ENCODE data around the gene CCDC187. TPM values are rescaled to one million over a fixed set of nuclear protein-coding genes. Genes with fewer than 3 reads are reported as not detected.

The CCDC187 gene
- total RNA-seq, 1 donor from 2014 or later = not detected

DNA sequence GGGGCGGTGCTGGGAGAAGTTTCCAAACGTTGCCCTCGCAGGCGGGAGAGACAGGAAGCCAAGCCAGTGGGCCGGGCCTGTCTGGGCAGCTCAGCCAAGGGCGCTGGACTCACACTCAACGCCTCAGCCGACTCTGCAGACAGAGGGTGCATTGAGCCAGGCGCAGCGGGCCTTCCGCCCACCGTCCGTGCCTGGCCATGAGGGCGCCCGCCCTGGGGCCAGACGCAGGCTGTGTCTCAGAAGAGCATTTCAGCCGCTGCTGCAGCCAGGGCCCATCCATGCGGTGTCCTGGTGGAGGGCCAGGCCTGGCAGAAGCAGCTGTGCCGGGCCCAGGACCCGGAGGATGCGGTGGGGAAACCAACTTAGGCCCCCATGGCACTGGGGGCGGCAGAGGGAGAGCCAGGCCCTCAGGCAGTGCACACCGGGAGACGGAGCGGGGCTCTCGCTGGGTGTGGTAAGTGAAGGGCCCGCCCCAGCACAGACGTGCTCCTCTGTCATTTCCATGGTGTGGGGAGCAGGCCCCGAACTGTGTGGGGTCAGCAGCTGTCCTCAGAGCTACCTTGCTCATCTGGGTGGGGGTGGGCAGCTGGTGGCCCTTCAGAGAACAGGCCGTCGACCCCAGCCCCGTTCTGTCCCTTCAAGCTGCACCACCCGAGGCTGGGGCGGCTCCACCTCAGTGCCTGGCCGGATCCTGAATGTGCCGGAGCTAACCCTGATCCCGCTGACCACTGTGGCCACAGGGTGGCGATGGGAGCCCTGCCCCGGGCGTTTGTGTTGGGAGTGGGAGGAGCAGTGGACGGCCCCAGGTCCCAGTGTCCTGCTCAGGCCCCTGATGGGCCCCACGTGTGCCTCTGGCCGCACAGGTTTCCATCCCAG lies 41.6 kb upstream of the CCDC187 start:
- no peak overlapping the region for H3K4me3 Mint-ChIP-seq
- peaks cover 28% of the 10 kb centered on the region for H3F3A ChIP-seq (ENCODE audit: low read depth)
- peaks cover 24% of the 10 kb centered on the region for H3K4me1 ChIP-seq
- no peaks in the 10 kb centered on the region for H3K36me3 ChIP-seq
- TF ChIP-seq, protein P1, sequence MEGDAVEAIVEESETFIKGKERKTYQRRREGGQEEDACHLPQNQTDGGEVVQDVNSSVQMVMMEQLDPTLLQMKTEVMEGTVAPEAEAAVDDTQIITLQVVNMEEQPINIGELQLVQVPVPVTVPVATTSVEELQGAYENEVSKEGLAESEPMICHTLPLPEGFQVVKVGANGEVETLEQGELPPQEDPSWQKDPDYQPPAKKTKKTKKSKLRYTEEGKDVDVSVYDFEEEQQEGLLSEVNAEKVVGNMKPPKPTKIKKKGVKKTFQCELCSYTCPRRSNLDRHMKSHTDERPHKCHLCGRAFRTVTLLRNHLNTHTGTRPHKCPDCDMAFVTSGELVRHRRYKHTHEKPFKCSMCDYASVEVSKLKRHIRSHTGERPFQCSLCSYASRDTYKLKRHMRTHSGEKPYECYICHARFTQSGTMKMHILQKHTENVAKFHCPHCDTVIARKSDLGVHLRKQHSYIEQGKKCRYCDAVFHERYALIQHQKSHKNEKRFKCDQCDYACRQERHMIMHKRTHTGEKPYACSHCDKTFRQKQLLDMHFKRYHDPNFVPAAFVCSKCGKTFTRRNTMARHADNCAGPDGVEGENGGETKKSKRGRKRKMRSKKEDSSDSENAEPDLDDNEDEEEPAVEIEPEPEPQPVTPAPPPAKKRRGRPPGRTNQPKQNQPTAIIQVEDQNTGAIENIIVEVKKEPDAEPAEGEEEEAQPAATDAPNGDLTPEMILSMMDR (IDR thresholded peaks at IDR 0.05) = peak; percentile 56
- TF ChIP-seq EZH2 (IDR thresholded peaks at IDR 0.05) (no peak), EZH2phosphoT487 (IDR thresholded peaks at IDR 0.05) (no peak)
- no peaks in the 10 kb centered on the region for H3K27me3 ChIP-seq
- H2AFZ ChIP-seq (replicated peaks) = no peak overlapping the region
- peaks cover 8% of the 10 kb centered on the region for H4K20me1 ChIP-seq (ENCODE audit: low read depth)
- H3K4me3 ChIP-seq = no peak overlapping the region
- no peaks in the 10 kb centered on the region for H3K79me2 ChIP-seq (ENCODE audit: low read depth)
- peak; percentile 81 for DNase-seq (ENCODE audit: low spot score)
- peak overlapping the region; percentile 22 for H3K4me2 ChIP-seq
- peaks cover 12% of the 10 kb centered on the region for H3K4me1 Mint-ChIP-seq
- H3K36me3 Mint-ChIP-seq = no peaks in the 10 kb centered on the region
- H3K27me3 Mint-ChIP-seq (ENCODE audit: insufficient read depth, low read depth) = peaks cover 6% of the 10 kb centered on the region
- H3K9me3 ChIP-seq (ENCODE audit: low read depth) = no peaks in the 10 kb centered on the region
- no peak overlapping the region for H3K27ac Mint-ChIP-seq
- H3K9ac ChIP-seq = peak overlapping the region; percentile 37
- no peak overlapping the region for H3K27ac ChIP-seq
- no peaks in the 10 kb centered on the region for H3K9me3 Mint-ChIP-seq

DNA sequence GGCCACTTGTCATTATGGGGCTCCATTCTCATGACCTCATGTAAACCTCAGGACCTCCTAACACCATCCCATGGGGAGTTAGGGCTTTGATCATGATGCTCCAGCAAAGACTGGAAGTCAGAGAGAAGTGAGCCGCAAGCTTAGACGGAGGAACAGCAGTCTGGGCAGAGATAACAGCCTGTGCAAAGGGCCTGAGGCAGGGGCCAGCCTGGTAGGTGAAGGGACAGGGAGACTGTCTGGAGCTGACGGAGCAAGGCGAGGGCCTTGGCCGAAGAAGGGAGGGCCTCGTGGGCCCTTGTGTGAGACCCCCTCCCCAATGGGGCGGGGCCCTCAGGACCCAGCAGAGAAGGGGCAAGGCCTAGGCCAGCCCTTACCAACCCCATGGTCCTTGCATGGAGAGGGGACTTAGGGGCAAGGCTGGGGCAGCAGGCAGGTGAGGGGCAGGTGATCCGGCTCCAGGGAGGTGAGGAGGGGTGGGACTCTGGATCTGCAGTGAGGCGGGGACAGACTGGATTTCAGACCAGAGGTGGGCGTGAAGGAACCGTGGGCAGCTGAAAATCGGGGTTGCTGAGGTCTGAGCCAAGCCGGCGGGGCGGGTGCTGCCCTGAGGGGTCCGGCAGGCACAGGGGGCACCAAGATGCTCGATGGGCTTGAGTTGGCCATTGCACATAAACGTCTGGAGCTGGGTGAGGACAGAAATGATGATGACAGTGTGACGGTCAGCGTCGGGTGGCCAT lies 40.8 kb upstream of the CCDC187 start:
- H3F3A ChIP-seq (ENCODE audit: low read depth) = peaks cover 28% of the 10 kb centered on the region
- H3K4me1 Mint-ChIP-seq = peaks cover 12% of the 10 kb centered on the region
- peaks cover 8% of the 10 kb centered on the region for H3K27me3 Mint-ChIP-seq (ENCODE audit: insufficient read depth, low read depth)
- no peak overlapping the region for H2AFZ ChIP-seq (replicated peaks)
- no peak overlapping the region for H3K4me3 ChIP-seq
- H3K27ac Mint-ChIP-seq = peak overlapping the region; percentile 4
- peak overlapping the region; percentile 46 for H3K4me3 Mint-ChIP-seq
- DNase-seq (ENCODE audit: low spot score) = no peak
- peaks cover 24% of the 10 kb centered on the region for H3K4me1 ChIP-seq
- H3K27ac ChIP-seq = no peak overlapping the region
- no peaks in the 10 kb centered on the region for H3K9me3 Mint-ChIP-seq
- H3K4me2 ChIP-seq = no peak overlapping the region
- H3K79me2 ChIP-seq (ENCODE audit: low read depth) = no peaks in the 10 kb centered on the region
- TF ChIP-seq EZH2 (IDR thresholded peaks at IDR 0.05) (no peak), EZH2phosphoT487 (IDR thresholded peaks at IDR 0.05) (no peak)
- TF ChIP-seq, protein P1 (IDR thresholded peaks at IDR 0.05) = no peak
- H3K9me3 ChIP-seq (ENCODE audit: low read depth) = no peaks in the 10 kb centered on the region
- no peaks in the 10 kb centered on the region for H3K36me3 Mint-ChIP-seq
- no peak overlapping the region for H3K9ac ChIP-seq
- H3K27me3 ChIP-seq = no peaks in the 10 kb centered on the region
- H4K20me1 ChIP-seq (ENCODE audit: low read depth) = peaks cover 10% of the 10 kb centered on the region
- no peaks in the 10 kb centered on the region for H3K36me3 ChIP-seq

DNA sequence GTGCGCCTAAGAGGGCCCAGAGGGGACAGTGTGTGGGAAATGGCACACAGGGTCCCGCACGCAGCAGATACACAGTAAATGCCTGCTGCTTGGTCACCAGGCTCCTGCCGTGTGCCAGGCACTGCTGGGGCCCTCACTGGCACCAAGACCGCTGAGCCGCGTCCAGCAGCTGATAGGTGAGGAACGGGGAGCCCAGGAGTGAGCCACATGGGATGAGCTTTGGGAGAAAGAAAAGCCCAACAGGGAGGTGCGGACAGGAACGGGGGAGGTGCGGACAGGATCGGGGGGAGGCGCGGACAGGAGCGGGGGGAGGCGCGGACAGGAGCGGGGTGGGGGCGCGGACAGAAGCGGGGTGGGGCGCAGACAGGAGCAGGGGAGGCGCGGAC lies 40.0 kb upstream of the CCDC187 start:
- Histone ChIP-seq H3K27ac (no peak overlapping the region), H4K20me1 (ENCODE audit: low read depth) (peaks cover 17% of the 10 kb centered on the region), H3K4me3 (no peak overlapping the region), H2AFZ (replicated peaks) (no peak overlapping the region), H3F3A (ENCODE audit: low read depth) (peaks cover 35% of the 10 kb centered on the region), H3K9ac (no peak overlapping the region), H3K9me3 (ENCODE audit: low read depth) (no peaks in the 10 kb centered on the region), H3K79me2 (ENCODE audit: low read depth) (no peaks in the 10 kb centered on the region), H3K36me3 (no peaks in the 10 kb centered on the region), H3K4me2 (no peak overlapping the region), H3K27me3 (no peaks in the 10 kb centered on the region), H3K4me1 (peaks cover 24% of the 10 kb centered on the region)
- Mint-ChIP-seq H3K27ac (no peak overlapping the region), H3K27me3 (ENCODE audit: insufficient read depth, low read depth) (peaks cover 8% of the 10 kb centered on the region), H3K36me3 (no peaks in the 10 kb centered on the region), H3K4me3 (no peak overlapping the region), H3K4me1 (peaks cover 17% of the 10 kb centered on the region), H3K9me3 (no peaks in the 10 kb centered on the region)
- no peak for TF ChIP-seq EZH2phosphoT487 (IDR thresholded peaks at IDR 0.05)
- no peak for TF ChIP-seq EZH2 (IDR thresholded peaks at IDR 0.05)
- TF ChIP-seq, protein P1 (IDR thresholded peaks at IDR 0.05) = no peak
- no peak for DNase-seq (ENCODE audit: low spot score)
